Measurements from ENCODE around the gene LCN1.

The LCN1 gene

GRCh38 chr9:135555910-135556309 is 34.7 kb downstream of the LCN1 start:
- TF ChIP-seq GATA2 (IDR thresholded peaks at IDR 0.05; ENCODE audit: low read depth, low read length) (no peak), GATA3 (IDR thresholded peaks at IDR 0.05; ENCODE audit: low read depth, low read length) (no peak)

GRCh38 chr9:135559606-135560005 is 38.4 kb downstream of the LCN1 start:
- TF ChIP-seq GATA3 (IDR thresholded peaks at IDR 0.05; ENCODE audit: low read depth, low read length) (no peak), GATA2 (IDR thresholded peaks at IDR 0.05; ENCODE audit: low read depth, low read length) (no peak)

DNA sequence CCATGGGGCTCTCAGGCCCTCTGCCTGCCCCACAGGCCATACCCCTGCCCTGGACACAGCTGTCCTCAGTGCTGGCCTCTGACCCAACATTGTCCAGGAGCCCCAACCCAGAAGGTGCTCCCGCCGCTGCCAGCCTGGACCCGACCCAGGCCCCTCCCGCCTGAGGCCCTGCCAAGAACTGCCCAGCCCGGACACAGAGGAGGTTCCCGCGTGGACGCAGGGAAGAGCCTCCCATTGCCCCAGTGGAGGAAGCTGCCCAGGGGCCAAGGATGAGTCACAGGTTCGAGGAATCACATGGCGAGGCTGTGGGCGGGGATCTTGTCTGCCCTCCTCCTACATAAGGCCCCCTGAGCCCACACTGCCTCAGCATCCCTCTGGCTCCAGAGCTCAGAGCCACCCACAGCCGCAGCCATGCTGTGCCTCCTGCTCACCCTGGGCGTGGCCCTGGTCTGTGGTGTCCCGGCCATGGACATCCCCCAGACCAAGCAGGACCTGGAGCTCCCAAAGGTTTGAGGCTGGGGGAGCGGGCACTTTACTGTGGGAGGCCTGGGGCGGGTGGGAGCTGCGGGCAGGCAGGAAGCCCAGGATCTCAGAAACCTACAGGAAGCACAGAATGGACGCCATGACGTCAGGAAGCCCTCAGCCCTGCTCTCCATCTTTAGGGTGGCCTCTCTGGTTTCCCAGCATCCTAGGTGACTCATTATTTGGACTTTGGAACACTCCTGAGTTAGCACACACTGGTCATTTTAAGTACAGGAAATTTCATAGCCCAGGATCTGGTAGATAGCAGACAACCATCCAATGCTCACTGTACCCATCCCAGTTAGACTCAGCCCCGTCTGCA is 40.4 kb downstream of the LCN1 start, which contains the start of gene PAEP:
PAEP (plus strand) TSS at position 366 of the 844 bp plus-strand sequence.
- TF ChIP-seq GATA2 (IDR thresholded peaks at IDR 0.05; ENCODE audit: low read depth, low read length) (no peak), GATA3 (IDR thresholded peaks at IDR 0.05; ENCODE audit: low read depth, low read length) (no peak)

DNA sequence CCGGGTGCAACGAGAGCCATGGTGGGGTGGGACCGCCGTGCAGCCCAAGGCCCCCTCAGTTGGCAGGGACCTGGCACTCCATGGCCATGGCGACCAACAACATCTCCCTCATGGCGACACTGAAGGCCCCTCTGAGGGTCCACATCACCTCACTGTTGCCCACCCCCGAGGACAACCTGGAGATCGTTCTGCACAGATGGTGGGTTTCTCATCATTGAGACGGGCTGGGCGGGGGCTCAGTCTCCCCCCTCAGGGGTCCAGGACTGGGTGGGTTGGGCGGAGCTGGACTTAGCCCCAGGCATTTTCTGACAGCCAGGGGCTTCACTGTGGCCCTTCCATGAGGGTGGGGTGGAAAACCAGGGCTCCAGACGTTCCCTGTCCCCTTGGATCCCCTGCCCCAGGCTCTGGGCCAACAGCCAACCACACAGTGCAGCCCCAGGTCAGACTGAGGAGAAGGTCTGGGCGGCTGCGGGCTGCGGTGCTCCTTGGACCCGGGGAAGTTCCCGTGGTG is 41.0 kb downstream of the LCN1 start:
- TF ChIP-seq GATA2 (IDR thresholded peaks at IDR 0.05; ENCODE audit: low read depth, low read length) (no peak), GATA3 (IDR thresholded peaks at IDR 0.05; ENCODE audit: low read depth, low read length) (no peak)

- TF ChIP-seq GATA2 (IDR thresholded peaks at IDR 0.05; ENCODE audit: low read depth, low read length) (no peak), GATA3 (IDR thresholded peaks at IDR 0.05; ENCODE audit: low read depth, low read length) (no peak)
Observed at GRCh38 chr9:135563039-135563476, 41.8 kb downstream of the LCN1 start.

DNA sequence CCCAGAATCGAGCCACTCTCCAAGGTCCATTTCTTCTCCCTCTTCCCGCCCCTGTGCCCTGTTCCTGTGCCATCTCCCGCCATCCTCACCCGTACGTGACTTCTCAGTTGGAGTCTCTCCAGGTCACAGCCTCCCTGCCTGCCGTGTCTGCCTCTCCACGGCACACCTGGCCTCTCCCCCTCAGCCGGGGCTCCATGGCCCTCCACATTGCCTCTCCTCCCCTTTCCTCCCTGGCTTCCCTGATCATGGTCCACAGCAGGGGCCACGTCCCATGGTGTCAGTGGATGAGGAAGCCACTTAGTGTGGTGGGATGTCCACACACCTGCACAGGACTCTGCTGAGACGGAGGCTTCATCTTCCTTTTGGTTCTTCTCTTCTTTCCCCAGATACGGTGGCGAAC is 42.6 kb downstream of the LCN1 start:
- TF ChIP-seq GATA2 (IDR thresholded peaks at IDR 0.05; ENCODE audit: low read depth, low read length) (no peak), GATA3 (IDR thresholded peaks at IDR 0.05; ENCODE audit: low read depth, low read length) (no peak)

GRCh38 chr9:135565141-135565628 is 43.9 kb downstream of the LCN1 start:
- TF ChIP-seq GATA2 (IDR thresholded peaks at IDR 0.05; ENCODE audit: low read depth, low read length) (no peak), GATA3 (IDR thresholded peaks at IDR 0.05; ENCODE audit: low read depth, low read length) (no peak)

GRCh38 chr9:135565636-135566035 is 44.4 kb downstream of the LCN1 start:
- no peak for TF ChIP-seq GATA3 (IDR thresholded peaks at IDR 0.05; ENCODE audit: low read depth, low read length)
- TF ChIP-seq GATA2 (IDR thresholded peaks at IDR 0.05; ENCODE audit: low read depth, low read length): no peak

DNA sequence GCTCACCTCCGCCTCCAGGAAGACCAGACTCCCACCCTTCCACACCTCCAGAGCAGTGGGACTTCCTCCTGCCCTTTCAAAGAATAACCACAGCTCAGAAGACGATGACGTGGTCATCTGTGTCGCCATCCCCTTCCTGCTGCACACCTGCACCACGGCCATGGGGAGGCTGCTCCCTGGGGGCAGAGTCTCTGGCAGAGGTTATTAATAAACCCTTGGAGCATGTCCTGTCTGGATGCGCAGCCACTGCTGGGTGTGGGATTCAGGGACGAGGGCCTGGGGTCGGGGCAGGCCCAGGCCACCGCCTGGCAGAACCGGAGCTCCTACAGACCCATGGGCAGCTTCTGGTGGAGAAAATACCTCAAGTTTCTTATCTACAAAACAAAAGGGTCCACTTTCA is 45.3 kb downstream of the LCN1 start:
- TF ChIP-seq GATA2 (IDR thresholded peaks at IDR 0.05; ENCODE audit: low read depth, low read length) (no peak), GATA3 (IDR thresholded peaks at IDR 0.05; ENCODE audit: low read depth, low read length) (no peak)

GRCh38 chr9:135567311-135567710 is 46.1 kb downstream of the LCN1 start:
- no peak for TF ChIP-seq GATA3 (IDR thresholded peaks at IDR 0.05; ENCODE audit: low read depth, low read length)

DNA sequence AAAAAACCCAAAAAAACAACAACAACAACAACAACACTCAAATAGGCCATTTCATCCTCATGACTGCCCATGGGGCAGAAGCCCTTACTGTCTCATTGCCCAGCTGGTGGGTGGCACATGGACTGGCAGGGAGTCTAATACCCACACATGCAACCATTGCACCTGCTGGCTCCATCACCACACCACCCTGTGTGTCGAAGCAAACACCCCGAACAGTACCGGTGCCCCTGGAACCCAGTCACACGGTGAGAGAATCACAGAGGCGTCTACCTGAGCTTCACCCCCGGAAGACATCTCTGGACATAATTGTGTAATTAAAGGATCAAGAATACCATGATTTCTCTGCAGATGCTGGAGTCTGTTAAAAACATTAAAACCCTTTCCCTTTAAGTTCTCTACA is 46.8 kb downstream of the LCN1 start:
- TF ChIP-seq GATA3 (IDR thresholded peaks at IDR 0.05; ENCODE audit: low read depth, low read length) (no peak), GATA2 (IDR thresholded peaks at IDR 0.05; ENCODE audit: low read depth, low read length) (no peak)

GRCh38 chr9:135570456-135570855 is 49.2 kb downstream of the LCN1 start:
- TF ChIP-seq GATA2 (IDR thresholded peaks at IDR 0.05; ENCODE audit: low read depth, low read length) (no peak), GATA3 (IDR thresholded peaks at IDR 0.05; ENCODE audit: low read depth, low read length) (no peak)

- TF ChIP-seq GATA3 (IDR thresholded peaks at IDR 0.05; ENCODE audit: low read depth, low read length) (no peak), GATA2 (IDR thresholded peaks at IDR 0.05; ENCODE audit: low read depth, low read length) (no peak)
Observed at GRCh38 chr9:135572233-135572632, 51.0 kb downstream of the LCN1 start.

DNA sequence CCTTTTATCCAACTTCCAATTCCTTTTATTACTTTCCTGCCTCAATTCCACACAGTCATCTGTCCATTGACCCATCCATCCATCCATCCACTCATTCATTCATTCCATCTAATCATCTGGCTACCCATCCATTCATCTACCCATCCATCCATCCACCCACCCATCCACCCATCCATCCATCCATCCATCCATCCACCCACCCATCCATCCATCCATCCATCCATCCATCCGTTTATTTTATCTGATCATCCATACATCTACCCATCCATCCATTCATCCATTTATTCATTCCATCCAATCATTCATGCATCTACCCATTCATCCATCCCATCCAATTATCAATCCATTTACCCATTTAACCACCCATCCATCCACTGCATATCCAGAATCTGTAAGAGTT is 51.9 kb downstream of the LCN1 start:
- TF ChIP-seq GATA2 (IDR thresholded peaks at IDR 0.05; ENCODE audit: low read depth, low read length) (no peak), GATA3 (IDR thresholded peaks at IDR 0.05; ENCODE audit: low read depth, low read length) (no peak)

DNA sequence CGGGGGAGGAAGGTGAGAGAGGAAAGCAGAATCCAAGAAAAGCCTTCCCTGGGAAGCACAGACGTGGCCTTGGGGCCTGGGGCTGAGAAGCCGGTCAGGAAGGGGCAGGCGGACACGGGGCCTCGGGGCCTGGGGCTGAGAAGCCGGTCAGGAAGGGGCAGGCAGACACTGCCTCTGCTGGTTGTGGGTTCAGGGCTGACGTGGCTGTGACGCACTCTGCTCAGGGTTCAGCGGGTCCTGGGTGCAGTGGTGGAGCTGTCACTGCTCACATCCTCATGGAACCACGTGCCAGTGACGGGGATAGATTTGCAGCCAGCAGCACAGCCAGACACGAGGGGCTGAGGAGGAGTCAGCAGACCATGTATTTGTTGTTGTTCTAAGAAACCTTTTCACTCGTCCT is 53.1 kb downstream of the LCN1 start:
- TF ChIP-seq GATA3 (IDR thresholded peaks at IDR 0.05; ENCODE audit: low read depth, low read length) (no peak), GATA2 (IDR thresholded peaks at IDR 0.05; ENCODE audit: low read depth, low read length) (no peak)
